GM21360 (cell line): Measurements from ENCODE around the gene KCNG2.
A peak's percentile ranks its signal among the peaks of the same experiment; 100 is the strongest.

ENCODE experiments used
- ATAC-seq: cut with Tn5 transposase; IDR thresholded peaks from one replicate; pipeline ENCODE4 v1.9.1; 2021; ENCODE audit warnings: mild to moderate bottlenecking, moderate library complexity; ENCODE audit not compliant: unreplicated experiment

Gene KCNG2

DNA sequence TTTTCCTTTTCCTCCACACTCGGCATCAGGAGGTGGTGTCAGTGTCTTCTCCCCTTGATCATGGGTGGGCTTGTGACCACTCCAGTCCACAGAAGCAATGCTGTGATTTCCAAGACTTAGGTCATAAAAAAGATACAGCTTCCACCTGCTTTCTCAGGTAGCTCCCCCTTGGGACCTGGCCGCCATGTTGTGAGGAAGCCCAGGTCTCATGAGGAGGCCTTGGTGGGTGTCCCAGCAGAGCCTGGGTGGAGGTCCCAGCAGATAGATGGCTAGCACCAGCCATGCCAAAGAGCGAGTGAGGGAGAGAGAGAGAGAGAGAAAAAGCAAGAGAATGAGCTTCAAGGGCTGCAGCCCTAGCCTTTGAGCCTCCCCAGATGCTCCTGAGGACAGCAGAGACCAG lies 137.8 kb downstream of the KCNG2 start:
- no peak for ATAC-seq

DNA sequence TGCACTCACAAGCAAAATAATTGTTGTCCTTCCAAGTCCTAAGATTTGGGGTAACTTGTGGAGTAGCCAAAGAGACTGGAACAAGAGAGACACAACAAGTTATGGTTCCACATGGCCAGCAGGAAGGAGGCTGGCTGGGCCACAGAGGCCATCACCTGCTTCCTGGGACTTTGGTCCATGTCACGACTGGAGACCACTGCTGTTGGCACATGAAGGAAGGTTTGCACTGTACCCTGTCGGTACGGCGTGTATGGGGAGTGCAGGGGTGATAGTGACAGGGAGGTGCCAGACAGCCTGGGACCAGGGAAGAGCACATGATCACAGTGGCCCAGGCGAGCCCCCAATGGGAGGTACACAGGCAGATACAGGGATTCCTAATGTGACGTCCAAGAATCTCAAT lies 138.2 kb downstream of the KCNG2 start:
- ATAC-seq, result no peak

DNA sequence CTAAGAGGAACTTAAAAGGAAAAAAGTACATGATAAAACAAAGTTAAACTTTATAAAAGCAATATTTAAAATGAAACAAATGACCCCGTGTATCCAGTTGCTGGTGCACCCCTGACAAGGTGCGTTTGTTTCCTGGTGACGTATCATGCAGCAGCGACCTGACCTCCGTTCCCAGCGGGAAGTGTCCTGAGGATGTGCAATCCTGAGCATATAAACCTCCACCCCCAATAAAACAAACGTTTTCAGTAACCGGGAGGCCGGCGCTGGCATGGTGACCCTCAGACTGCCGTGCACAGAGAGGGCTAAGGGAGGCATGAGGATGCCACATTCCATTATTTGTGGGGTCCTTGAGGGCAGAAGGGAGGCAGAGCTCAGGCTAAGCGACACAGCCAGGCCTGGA lies 138.9 kb downstream of the KCNG2 start:
- ATAC-seq, result no peak

DNA sequence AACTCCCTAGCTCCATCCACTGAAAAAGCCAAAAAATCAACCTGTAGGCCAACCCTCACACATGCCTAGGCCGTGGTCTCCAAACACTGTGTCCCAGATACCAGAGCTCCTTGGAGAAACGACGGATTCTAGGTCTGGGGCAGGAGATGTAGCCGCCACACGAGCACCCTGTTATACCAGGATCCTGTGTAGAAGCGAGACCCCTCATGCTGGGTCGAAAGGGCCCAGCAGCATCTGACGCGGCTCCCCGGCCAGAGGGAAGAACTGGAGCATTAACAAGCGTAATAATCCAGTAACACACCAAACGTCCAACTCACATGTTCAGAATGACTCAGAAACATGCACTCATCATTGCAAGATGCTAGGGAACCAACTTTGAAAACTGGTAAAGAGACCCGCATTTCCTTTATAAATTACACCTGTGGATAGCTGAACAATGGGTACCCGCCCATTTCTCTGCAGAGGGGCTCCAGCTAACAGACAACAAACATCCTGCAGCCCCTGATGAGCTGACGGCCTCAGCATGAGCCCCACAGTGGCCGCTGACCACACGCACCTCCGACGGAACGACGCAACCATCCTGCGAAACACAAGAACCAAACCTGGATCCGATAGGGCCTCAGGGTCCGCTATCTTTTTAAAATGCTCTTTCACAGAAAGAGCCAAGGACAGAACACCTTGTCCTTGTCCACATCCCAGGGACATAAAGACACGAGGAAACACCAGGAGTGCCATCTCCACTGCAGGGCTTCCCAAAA lies 139.5 kb downstream of the KCNG2 start:
- no peak for ATAC-seq

DNA sequence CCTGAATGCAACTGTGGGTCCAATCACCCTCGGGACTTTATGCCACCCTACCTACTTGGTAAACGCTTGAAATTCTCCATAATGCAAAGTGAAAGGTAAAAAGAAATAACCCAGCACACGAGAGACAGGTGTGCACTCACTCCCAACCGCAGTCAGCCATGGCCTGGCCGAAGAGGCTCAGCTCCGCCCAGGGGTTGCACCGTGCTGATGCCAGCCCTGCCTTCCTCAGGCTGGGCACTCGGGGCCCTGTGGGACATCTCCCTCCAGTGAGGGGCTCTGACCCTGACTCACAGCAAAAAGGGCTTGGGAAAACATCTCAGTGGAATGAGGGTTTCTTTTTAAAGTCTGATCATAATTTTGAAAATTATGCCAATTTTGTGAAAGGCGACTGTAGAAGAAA lies 140.5 kb downstream of the KCNG2 start:
- ATAC-seq, result no peak

DNA sequence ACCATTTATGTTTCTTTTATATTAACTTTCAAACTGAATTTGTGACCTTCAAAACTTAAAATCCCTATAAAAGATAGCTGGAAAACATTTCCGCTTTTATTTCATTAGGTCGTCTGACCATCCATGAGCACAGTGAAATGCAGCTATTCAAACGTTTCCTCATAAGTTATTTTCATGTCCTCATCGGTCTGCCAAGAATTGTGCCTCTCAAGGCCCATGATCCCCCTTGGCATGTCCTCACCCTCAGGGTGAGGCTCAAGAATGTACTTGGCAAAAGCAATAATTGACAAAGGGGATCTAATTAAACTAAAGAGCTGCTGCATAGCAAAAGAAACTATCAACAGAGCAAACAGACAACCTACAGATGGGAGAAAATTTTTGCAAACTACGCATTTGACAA lies 141.4 kb downstream of the KCNG2 start:
- ATAC-seq, result no peak

DNA sequence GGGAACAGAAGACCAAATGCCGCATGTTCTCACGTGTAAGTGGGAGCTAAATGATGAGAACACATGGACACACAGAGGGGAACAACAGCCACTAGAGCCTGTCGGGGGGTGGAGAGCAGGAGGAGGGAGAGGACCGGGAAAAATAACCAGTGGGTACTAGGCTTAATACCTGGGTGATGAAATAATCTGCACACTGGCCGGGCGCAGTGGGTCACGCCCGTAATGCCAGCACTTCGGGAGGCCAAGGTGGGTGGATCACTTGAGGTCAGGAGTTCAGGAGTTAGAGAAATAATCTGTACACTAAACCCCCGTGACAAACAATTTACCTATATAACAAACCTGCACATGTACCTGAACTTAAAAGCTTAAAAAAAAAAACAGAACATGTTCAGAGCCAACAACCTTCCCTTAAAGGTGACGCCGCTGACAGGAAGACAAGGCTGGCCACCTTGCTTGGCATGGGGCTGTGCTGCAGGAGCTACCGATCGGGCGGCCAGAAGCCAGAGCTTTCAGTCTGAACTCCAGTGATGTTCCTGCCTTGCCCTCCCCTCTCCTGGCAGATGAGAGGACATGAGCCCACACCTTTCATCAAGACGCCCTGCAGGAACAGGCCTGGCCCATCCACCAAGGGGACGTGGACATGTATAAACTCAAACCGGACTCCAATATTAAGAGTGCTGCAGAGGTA lies 142.5 kb downstream of the KCNG2 start:
- no peak for ATAC-seq

DNA sequence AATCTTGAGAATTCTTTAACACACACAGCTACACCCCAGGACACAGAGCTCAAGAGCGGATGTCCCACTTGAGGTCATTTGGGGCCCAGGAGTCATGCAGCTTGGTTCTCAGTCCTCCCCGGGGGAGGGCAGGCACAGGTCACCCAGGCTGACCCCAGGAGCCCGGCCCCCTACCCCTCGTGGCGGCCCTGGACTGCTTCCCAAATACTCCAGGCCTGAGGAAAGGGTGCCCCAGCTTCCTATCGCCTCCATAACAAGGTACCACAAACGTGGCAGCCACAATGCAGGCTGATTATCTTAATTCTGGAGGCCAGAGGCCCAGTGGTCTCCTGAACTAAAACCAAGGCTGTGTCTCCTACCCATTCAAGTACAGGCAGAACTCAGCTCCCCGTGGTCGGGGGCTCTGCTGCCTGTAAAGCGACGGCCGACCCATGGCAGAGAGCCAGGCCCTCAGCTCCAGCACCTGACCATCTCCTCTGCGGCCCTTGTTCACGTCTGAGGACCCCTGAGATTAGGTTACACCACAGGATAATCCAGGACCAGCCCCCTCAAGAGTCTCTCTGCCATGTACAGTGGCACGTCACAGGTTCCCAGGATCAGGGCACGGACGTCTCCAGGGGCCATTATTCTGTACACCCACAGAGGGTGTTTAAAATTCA lies 143.2 kb downstream of the KCNG2 start:
- ATAC-seq, result no peak

DNA sequence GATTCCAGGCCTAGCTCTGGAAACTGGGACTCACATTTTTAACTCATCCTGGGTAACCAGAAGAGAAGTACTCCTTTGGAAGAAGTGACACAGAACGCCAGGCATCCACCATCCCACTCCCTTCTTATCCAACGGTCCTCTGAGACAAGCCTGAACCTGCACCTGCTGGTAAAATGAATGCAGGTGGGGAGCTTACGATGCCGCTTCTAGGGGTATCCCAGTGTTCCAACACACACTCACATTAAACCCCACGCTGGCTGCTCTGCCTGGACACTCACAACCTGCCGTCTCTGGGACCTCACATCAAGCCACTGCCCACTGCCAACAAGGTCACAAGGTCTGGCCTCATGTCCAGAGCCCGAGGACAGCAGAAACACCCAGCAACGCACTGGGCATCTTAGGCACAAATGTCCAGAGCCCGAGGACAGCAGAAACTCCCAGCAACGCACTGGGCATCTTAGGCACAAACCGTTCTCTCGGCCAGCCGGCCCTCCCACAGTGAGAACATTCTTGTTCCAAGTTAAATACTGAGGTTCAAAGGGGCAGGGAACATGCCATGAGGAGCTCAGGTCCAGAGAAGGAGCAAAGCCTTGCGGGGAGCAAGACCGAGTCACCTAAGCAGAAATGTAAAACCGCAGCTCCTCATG lies 143.9 kb downstream of the KCNG2 start:
- ATAC-seq, result no peak

DNA sequence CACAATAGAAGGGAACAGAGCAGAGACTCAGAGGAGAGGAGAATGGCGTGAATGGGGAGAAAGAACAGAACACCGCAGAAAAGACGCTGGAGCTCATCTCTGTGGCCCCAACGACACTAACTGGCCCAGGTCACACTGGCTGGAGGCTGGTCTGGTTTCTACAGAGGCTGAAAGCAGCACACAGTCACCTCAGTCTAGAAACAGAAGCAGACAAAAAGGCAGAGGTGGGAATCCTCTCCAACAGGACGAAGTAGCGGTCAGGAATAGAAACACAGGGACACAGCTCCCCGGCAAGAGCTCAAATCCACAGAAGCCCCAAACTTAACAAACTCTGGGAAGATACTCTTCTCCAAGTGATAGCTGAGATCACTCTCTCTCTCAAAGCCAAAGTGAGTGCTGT lies 144.5 kb downstream of the KCNG2 start:
- no peak for ATAC-seq

DNA sequence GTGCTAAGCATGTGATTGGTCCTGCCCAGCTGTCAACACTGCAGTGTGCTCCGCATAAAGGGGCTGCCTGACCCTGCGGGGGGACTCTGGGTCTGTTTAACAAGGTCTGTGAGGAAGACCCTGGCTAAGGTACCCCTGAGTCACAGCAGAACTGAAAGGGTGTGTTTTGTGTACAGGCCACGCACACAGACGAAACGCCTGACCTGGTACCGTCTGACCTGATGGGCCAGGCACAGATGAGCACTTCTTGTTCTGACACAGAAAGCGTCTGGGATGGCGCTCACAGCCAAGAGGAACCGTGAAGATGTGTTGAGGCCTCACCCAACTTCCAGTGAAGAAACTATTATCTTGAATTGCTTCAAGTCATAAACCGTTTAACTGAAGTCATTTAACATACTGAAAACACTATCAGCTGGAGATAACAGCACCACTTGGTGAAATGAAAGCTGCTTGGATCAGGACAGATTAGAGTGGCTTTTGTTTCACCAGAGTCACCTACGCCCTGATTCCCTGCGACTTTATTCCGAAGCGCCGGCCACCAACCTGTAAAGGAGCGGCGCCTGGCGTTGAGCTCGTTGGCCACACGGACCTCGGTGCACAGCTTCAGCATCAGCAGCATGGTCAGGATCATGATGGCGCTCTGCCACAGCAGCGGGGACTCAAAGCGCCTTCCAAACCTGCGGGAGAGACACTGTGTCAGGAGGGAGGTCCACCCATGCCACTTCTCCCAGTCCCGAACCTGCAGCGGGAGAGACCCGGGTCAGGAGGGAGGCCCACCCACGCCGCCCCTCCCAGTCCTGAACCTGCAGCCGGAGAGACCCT lies 145.3 kb downstream of the KCNG2 start:
- no peak for ATAC-seq

DNA sequence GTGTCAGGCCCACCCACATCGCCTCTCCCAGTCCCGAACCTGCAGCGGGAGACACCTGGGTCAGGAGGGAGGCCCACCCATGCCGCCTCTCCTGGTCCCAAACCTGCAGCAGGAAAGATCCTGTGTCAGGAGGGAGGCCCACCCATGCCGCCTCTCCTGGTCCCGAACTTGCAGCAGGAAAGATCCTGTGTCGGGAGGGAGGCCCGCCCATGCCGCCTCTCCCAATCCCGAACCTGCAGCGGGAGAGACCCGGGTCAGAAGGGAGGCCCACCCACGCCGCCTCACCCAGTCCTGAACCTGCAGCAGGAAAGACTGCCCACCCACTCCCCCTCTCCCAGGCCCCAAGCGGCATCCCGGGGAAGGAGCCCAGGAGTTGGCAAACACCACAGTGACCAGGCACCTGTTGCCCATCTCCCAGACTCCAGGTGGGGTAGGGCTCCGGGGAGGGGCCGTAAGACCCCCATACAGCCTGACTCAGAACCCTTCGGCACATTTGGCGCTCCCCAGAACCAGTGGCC lies 145.9 kb downstream of the KCNG2 start:
- no peak for ATAC-seq

DNA sequence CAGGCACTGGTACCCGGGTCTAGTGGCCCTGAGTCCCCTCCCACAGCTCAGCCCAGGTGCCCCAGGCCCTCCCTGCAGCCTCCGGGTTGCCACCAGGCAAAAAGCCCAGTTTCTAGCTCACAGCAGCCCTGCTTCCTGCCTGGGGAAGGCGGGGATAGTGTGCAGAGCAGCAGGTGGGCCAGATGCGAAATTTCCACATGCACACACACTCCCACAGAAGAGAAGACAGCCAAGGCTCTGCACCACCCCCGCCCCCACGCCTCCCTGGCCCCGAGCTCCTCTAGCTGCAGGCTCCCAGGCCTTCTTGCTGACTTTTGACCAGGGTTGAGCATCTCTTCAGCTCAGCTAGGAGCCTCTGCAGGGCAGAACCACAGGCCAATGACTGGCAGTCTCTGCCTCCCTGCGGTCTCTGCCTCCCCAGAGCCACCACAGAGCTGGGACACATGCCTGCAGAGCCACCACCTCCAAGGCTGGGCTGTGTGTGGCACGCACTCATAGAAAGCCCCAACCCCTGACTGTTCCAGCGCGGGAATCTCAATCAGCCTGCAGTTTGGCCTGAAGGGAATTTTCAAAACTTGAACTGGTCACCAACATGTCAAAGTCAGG lies 146.5 kb downstream of the KCNG2 start:
- peak; percentile 52 for ATAC-seq

DNA sequence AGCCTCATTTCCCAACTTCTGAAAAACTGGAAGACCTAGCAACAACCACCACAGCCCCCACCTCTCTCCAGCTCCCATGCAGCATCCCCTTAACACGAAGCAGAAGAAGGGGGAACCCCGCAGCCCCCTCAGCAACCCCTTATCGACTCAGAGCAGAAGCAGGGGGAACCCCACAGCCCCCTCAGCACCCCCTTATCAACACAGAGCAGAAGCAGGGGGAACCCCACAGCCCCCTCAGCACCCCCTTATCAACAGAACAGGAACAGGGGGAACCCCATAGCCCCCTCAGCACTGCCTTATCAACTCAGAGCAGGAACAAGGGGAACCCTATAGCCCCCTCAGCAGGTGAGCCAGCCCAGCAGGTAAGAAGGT lies 147.0 kb downstream of the KCNG2 start:
- no peak for ATAC-seq

DNA sequence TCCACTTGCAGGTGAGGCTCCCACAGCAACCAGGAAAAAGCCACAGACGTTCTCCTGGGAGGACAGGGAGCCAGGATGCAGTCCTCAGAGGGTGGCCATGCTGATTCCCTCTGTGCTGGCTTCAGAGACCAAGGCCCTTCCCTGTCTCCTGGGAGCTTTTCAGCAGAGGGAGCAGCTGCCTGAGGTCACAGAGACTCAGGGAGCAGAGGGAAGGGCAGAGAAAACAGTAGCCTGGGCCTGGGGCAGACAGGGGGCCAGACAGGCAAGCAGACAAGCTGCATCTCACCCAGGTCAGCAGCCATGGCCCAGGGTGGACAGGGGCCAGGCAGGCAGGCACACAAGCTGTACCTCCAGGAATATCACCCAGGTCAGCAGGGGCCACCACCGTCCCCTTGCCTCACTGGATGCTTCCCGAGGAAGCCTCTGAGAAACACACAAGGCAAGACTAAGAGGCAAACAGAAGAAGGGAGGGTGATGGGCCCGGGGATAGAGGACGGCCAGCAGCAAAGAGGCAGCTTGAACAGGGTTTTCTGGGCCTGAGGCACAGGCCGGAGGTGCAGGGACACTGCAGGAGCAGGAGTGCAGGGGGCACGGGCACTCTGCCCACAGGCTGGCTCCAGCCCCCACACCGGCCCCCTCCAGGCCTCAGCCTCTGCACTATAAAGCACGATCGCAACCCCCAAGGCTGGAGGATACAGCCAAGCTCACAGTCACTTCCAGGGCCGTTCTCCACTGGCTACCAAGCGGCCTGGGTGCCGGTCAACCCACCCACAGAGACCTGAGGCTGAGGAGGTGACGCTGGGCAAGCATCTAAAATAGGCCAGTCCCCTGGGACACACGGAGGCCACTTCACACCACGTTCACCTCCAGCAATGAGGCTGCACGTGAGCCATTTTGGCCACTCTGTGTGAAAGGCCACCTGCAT lies 147.6 kb downstream of the KCNG2 start:
- no peak for ATAC-seq

DNA sequence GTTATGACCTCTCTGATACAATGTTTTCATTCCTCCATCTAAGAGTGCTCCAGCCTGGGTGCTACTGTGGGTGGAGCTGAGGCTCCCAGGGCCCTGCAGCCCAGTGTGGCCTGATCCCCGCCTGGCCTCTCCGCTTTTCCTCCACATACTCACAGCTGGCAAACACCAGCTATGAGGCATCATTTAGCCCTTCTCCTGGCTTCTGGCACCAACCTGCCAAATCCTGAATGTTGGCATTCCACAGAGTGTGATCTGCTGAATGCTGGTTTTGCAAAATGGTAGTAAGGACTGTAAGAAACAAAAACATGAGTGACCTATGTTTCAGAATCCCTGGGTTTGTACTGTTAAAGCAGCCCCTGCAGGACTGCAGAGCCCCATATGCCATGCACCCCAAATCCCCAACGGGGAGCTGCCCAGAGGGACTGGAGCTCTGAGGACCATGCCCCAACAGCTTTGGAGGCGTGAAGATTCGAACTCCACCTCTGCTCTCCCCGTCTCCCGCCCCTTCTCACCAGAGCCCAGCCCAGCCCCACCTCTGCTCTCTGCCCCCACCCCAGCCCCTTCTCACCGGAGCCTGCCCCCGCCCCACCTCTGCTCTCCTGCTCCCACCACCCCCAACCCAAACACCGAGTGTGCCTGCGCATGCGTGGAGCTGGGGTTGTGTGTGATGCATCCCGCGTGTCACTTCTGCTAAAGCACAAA lies 149.5 kb downstream of the KCNG2 start:
- ATAC-seq, result no peak

DNA sequence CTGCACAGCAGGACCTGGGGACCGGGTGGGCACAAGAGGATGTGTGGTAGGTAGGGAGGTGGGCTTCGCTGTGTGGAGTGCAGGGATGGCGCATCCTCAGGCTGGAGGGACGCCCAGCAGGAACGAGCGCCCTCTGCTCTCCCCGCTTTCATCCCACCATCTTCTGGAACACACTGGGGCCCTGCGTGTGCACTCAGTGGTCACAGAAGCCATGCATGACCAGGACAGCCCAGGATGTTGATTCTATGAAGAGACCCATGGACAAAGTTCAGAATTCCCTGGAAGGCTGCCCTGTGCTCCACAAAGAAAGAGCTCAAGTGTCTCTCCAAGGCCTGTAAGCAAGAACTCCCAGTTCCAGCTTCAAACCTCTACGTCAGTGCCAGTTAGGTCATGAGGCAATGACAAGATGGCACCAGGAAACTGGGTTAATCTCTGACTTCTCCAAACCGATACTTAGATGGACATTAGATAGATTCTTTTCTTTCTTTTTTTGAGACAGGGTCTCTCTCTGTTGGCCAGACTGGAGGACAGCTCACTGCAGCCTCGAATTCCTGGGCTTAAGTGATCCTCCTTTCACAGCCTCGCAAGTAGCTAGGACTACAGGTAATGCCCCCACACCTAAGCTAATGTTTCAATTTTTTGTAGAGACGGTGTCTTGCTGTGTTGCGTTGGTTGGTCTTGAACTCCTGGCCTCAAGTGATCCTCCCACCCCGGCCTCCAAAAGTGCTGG lies 150.3 kb downstream of the KCNG2 start:
- ATAC-seq, result no peak
